ENCODE measurements around the gene DBNDD1.
"Not testable (repeated sequence)": the region's sequence is repeated elsewhere in the genome, so short reads cannot be mapped to it uniquely, and the experiment has no call there.

DBNDD1 gene

GRCh38 chr16:90010676-90011507 is 8.4 kb downstream of the DBNDD1 start:
- DNase-seq = no peak

GRCh38 chr16:90009172-90009899 is 9.9 kb downstream of the DBNDD1 start:
- no peak for DNase-seq

GRCh38 chr16:90008708-90009145 is 10.5 kb downstream of the DBNDD1 start:
- DNase-seq = peak; percentile 91

GRCh38 chr16:90007635-90008234 is 11.5 kb downstream of the DBNDD1 start:
- not testable (repeated sequence) for DNase-seq

GRCh38 chr16:90007015-90007414 is 12.2 kb downstream of the DBNDD1 start:
- no peak for DNase-seq

- DNase-seq = no peak
These were observed 13.1 kb downstream of the DBNDD1 start for GRCh38 chr16:90005956-90006663.

- no peak for DNase-seq
These were observed 14.7 kb downstream of the DBNDD1 start for GRCh38 chr16:90004577-90004976.

GRCh38 chr16:90002759-90003158 is 16.5 kb downstream of the DBNDD1 start:
- no peak for DNase-seq

GRCh38 chr16:90001761-90002503 is 17.3 kb downstream of the DBNDD1 start:
- no peak for DNase-seq

- DNase-seq = no peak
These were observed 18.4 kb downstream of the DBNDD1 start for GRCh38 chr16:90000733-90001427.

- DNase-seq = no peak
These were observed 19.3 kb downstream of the DBNDD1 start for GRCh38 chr16:89999831-90000574.

- no peak for DNase-seq
These were observed 23.1 kb downstream of the DBNDD1 start for GRCh38 chr16:89996178-89996489.

- DNase-seq = peak; percentile 74
These were observed 23.6 kb downstream of the DBNDD1 start for GRCh38 chr16:89995475-89996177.

GRCh38 chr16:89994721-89995474 is 24.4 kb downstream of the DBNDD1 start:
- peak; percentile 71 for DNase-seq

GRCh38 chr16:89994389-89994720 is 24.9 kb downstream of the DBNDD1 start:
- no peak for DNase-seq

- DNase-seq = no peak
These were observed 25.3 kb downstream of the DBNDD1 start for GRCh38 chr16:89993971-89994370.

GRCh38 chr16:89993377-89993776 is 25.9 kb downstream of the DBNDD1 start:
- DNase-seq = no peak

GRCh38 chr16:89990799-89991198 is 28.5 kb downstream of the DBNDD1 start:
- no peak for DNase-seq

GRCh38 chr16:89988951-89989350 is 30.3 kb downstream of the DBNDD1 start:
- no peak for DNase-seq

- no peak for DNase-seq
These were observed 32.1 kb downstream of the DBNDD1 start for GRCh38 chr16:89987169-89987568.

All from hematopoietic multipotent progenitor cell treated with erythropoietin and hydrocortisone succinate and interleukin-3 and kit ligand, for 4 days (in vitro differentiated cells).